Astrocyte of the cerebellum (primary cell): ENCODE measurements around the gene SPTSSB.

Experiments used
- DNase-seq: peaks from one replicate; pipeline ENCODE4 v3.0.0-alpha.2; 2011; ENCODE audit warnings: low read depth
- H3K4me3 ChIP-seq: 2 replicates; pipeline ENCODE4 v1.5.1; 2011; ENCODE audit warnings: mild to moderate bottlenecking, low read depth, low read length, moderate library complexity
- in situ Hi-C: cut with HindIII; loops from 2 replicates; pipeline ENCODE4 v1.10.0; 2017; ENCODE audit warnings: low sequenced_read_pairs
- TF ChIP-seq, protein P1 (sequence below): IDR thresholded peaks from 2 replicates; pipeline ENCODE4 v1.5.1; 2012; ENCODE audit warnings: low read length, low read depth, moderate library complexity, mild to moderate bottlenecking; ENCODE audit errors: missing control alignments

Gene SPTSSB

GRCh38 chr3:161413127-161413854, 42.0 kb upstream of the SPTSSB start:
- DNase-seq, result peak; percentile 81
- in situ Hi-C loops, result no loop called here
- TF ChIP-seq, protein P1, sequence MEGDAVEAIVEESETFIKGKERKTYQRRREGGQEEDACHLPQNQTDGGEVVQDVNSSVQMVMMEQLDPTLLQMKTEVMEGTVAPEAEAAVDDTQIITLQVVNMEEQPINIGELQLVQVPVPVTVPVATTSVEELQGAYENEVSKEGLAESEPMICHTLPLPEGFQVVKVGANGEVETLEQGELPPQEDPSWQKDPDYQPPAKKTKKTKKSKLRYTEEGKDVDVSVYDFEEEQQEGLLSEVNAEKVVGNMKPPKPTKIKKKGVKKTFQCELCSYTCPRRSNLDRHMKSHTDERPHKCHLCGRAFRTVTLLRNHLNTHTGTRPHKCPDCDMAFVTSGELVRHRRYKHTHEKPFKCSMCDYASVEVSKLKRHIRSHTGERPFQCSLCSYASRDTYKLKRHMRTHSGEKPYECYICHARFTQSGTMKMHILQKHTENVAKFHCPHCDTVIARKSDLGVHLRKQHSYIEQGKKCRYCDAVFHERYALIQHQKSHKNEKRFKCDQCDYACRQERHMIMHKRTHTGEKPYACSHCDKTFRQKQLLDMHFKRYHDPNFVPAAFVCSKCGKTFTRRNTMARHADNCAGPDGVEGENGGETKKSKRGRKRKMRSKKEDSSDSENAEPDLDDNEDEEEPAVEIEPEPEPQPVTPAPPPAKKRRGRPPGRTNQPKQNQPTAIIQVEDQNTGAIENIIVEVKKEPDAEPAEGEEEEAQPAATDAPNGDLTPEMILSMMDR, result no peak

GRCh38 chr3:161412123-161412522, 40.8 kb upstream of the SPTSSB start:
- no peak overlapping the region for H3K4me3 ChIP-seq
- in situ Hi-C loops, result no loop called here
- no peak for DNase-seq
- TF ChIP-seq, protein P1, result no peak

More at GRCh38 chr3:161413127-161413854, 42.0 kb upstream of the SPTSSB start:
- H3K4me3 ChIP-seq, result no peak overlapping the region

DNA sequence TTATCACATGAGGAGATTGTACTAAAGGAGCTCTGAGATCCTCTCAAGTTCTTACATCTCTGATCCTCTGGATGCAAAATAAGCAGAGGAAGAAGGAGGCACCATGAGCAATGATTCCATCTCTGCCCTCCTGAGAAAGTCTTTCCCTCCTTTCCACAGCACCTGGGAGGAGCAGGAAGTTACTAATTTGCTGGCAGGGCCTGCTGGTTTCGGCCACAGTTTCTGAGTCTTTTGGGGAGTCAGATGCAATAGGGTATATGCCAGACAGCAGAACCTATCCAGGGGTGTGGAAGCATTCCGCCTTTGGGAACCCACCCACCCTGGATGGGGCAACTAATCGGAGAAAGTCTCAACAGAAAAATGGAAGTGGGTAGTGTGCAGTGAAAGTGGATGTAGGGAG, 38.5 kb upstream of the SPTSSB start:
- no peak for DNase-seq
- no peak overlapping the region for H3K4me3 ChIP-seq
- TF ChIP-seq, protein P1, result no peak
- in situ Hi-C loops, result no loop called here

- DNase-seq, result peak; percentile 47
- TF ChIP-seq, protein P1, result peak; percentile 74
- no peak overlapping the region for H3K4me3 ChIP-seq
- in situ Hi-C loops, result no loop called here
These were observed 37.8 kb upstream of the SPTSSB start for GRCh38 chr3:161409069-161409468.

GRCh38 chr3:161406594-161407555, 35.6 kb upstream of the SPTSSB start:
- DNase-seq, result no peak
- H3K4me3 ChIP-seq, result no peak overlapping the region
- TF ChIP-seq, protein P1, result no peak
- in situ Hi-C loops, result no loop called here

GRCh38 chr3:161405836-161406235, 34.5 kb upstream of the SPTSSB start:
- DNase-seq, result no peak
- TF ChIP-seq, protein P1, result no peak
- in situ Hi-C loops, result no loop called here
- H3K4me3 ChIP-seq, result no peak overlapping the region
